Right lobe of liver (tissue), 4 donors: ENCODE data around the gene NEB.

Experiments used
- POLR2A ChIP-seq: fragments of 450-650 bp; IDR thresholded peaks from one replicate; pipeline ENCODE4 v1.6.1; 2017; ENCODE audit warnings: antibody characterized with exemption, mild to moderate bottlenecking
- TF ChIP-seq, protein P1 (sequence below), 4 donors: fragments of 200-600 bp in 3 of 4; fragments of 450-650 bp in 1 of 4; IDR thresholded peaks; one replicate each; pipeline versions ENCODE4 v1.5.1 to v1.8.0; 2016 to 2022; ENCODE audit warnings: antibody characterized with exemption in 4 of 4, mild to moderate bottlenecking in 2 of 4
- donor health status: DM: no; HTN: no; CAD: no.
- donor health status: DM: no; HTN: no; CAD: no.
- donor health status: DM: no; HTN: yes; CAD: no.

DNA sequence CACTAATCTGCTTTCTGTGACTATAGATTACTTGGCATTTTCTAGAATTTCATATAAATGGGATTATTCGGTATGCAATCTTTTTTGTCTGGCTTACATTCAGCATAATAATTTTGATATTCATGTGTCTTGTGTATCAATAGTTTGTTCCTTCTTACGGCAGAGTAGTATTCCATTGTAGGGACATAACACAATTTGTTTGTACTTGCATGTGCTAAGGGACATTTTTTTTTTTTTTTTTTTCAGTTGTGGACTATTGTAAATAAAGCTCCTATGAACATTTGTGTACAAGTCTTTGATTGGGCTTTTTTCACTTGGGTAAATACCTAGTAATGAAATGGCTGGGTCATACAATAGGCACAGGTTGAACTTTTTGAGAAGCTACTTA, 48.9 kb upstream of the NEB start:
- TF ChIP-seq, protein P1, sequence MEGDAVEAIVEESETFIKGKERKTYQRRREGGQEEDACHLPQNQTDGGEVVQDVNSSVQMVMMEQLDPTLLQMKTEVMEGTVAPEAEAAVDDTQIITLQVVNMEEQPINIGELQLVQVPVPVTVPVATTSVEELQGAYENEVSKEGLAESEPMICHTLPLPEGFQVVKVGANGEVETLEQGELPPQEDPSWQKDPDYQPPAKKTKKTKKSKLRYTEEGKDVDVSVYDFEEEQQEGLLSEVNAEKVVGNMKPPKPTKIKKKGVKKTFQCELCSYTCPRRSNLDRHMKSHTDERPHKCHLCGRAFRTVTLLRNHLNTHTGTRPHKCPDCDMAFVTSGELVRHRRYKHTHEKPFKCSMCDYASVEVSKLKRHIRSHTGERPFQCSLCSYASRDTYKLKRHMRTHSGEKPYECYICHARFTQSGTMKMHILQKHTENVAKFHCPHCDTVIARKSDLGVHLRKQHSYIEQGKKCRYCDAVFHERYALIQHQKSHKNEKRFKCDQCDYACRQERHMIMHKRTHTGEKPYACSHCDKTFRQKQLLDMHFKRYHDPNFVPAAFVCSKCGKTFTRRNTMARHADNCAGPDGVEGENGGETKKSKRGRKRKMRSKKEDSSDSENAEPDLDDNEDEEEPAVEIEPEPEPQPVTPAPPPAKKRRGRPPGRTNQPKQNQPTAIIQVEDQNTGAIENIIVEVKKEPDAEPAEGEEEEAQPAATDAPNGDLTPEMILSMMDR (IDR thresholded peaks at IDR 0.05) = no peak
- no peak for TF ChIP-seq POLR2A
